Measurements from ENCODE around the gene ADARB2. TPM values are rescaled to one million over a fixed set of nuclear protein-coding genes. Genes with fewer than 3 reads are reported as not detected.
A peak's percentile ranks its signal among the peaks of the same experiment; 100 is the strongest.

The ADARB2 gene
- polyA plus RNA-seq, 3 donors: not detected

DNA sequence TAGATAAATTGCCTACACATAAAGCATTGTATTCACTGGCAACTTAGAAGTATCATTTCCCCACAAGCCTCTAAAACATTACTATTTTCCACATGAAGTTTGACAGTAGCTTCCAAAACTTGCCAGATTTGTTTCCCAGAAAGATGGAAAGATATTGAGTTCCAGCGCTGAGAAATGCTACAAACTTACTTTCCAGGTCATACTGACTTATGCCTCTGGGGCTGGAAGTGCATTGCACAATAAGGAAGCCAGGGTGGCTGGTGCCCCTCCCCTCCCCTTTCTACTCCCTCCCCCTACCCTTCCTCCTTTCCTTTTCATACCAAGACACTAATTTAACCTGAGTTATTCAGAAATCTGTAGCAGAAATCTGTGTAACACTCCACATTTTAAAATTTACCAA, 468.5 kb downstream of the ADARB2 start:
- no peak for DNase-seq
- Histone ChIP-seq H3K79me2 (ENCODE audit: insufficient read depth, low read length) (no peaks in the 10 kb centered on the region), H3K4me3 (replicated peaks in 1 of 3; ENCODE audit: low read depth in 2 of 3, low read length in 3 of 3) (no peak overlapping the region), H3K9me3 (replicated peaks in 1 of 2; ENCODE audit: control insufficient read depth in 1 of 2, insufficient read depth in 1 of 2, low read length in 2 of 2) (no peaks in the 10 kb centered on the region), H4K20me1 (ENCODE audit: insufficient read depth, low read length) (no peaks in the 10 kb centered on the region), H3K27ac (ENCODE audit: low read depth in 1 of 2, low read length in 2 of 2) (no peak overlapping the region), H3K4me2 (replicated peaks; ENCODE audit: extremely low read depth, low read length, poor library complexity, severe bottlenecking) (no peak overlapping the region), H3K4me1 (ENCODE audit: control insufficient read depth in 1 of 2, insufficient read depth in 2 of 2, low read length in 2 of 2) (no peaks in the 10 kb centered on the region), H3K27me3 (ENCODE audit: control insufficient read depth in 2 of 2, insufficient read depth in 2 of 2, low read length in 2 of 2) (no peaks in the 10 kb centered on the region), H3K9ac (ENCODE audit: insufficient read depth, low read length, poor library complexity, severe bottlenecking) (no peak overlapping the region), H2AFZ (ENCODE audit: insufficient read depth, low read depth, low read length, poor library complexity, severe bottlenecking) (no peak overlapping the region), H3K36me3 (replicated peaks in 1 of 2; ENCODE audit: control insufficient read depth in 1 of 2, insufficient read depth in 2 of 2, low read length in 2 of 2) (no peaks in the 10 kb centered on the region)
- Mint-ChIP-seq H3K4me1 (peaks cover 4% of the 10 kb centered on the region), H3K9me3 (no peaks in the 10 kb centered on the region), H3K4me3 (no peak overlapping the region), H3K27me3 (ENCODE audit: low read depth in 3 of 3) (peaks cover 2 to 9% (median 3%) of the 10 kb centered on the region in 3 donors), H3K36me3 (no peaks in the 10 kb centered on the region), H3K27ac (no peak overlapping the region)
- intact Hi-C loops (cut with micrococcal nuclease): no loop called here
- TF ChIP-seq, protein P1, sequence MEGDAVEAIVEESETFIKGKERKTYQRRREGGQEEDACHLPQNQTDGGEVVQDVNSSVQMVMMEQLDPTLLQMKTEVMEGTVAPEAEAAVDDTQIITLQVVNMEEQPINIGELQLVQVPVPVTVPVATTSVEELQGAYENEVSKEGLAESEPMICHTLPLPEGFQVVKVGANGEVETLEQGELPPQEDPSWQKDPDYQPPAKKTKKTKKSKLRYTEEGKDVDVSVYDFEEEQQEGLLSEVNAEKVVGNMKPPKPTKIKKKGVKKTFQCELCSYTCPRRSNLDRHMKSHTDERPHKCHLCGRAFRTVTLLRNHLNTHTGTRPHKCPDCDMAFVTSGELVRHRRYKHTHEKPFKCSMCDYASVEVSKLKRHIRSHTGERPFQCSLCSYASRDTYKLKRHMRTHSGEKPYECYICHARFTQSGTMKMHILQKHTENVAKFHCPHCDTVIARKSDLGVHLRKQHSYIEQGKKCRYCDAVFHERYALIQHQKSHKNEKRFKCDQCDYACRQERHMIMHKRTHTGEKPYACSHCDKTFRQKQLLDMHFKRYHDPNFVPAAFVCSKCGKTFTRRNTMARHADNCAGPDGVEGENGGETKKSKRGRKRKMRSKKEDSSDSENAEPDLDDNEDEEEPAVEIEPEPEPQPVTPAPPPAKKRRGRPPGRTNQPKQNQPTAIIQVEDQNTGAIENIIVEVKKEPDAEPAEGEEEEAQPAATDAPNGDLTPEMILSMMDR (IDR thresholded peaks at IDR 0.05): no peak
- WGBS (ENCODE audit: insufficient coverage): 0% methylated on average over 1 of the region's 1 CpG

DNA sequence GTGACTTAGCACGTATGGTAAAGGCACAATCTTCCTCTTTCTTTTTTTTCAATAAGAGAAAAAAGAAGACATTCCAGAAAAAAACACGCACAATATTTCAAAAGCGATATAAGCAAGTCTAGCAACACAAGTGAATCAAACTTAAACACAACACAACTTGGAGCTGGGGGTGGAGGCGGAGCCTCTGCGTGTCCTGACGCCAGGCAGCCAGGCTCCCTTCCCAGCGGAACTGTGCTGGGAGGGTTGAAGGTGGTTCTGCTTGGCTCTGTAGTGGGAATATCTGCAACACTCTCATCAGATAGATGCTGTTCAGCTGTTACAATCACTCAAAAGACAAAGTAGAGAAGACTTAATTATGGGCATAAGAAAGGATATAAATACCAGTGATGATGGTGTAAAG, 469.8 kb downstream of the ADARB2 start:
- no peaks in the 10 kb centered on the region for H3K36me3 ChIP-seq (replicated peaks in 1 of 2; ENCODE audit: control insufficient read depth in 1 of 2, insufficient read depth in 2 of 2, low read length in 2 of 2)
- H3K27ac Mint-ChIP-seq: peak overlapping the region in 1 of 7 donors; percentile 8
- no peaks in the 10 kb centered on the region for H3K27me3 ChIP-seq (ENCODE audit: control insufficient read depth in 2 of 2, insufficient read depth in 2 of 2, low read length in 2 of 2)
- no peak overlapping the region for H3K9ac ChIP-seq (ENCODE audit: insufficient read depth, low read length, poor library complexity, severe bottlenecking)
- no peaks in the 10 kb centered on the region for H3K9me3 Mint-ChIP-seq
- H3K36me3 Mint-ChIP-seq: no peaks in the 10 kb centered on the region
- TF ChIP-seq, protein P1 (IDR thresholded peaks at IDR 0.05): no peak
- H3K79me2 ChIP-seq (ENCODE audit: insufficient read depth, low read length): no peaks in the 10 kb centered on the region
- intact Hi-C loops (cut with micrococcal nuclease): no loop called here
- H3K4me3 ChIP-seq (replicated peaks in 1 of 3; ENCODE audit: low read depth in 2 of 3, low read length in 3 of 3): no peak overlapping the region
- no peaks in the 10 kb centered on the region for H4K20me1 ChIP-seq (ENCODE audit: insufficient read depth, low read length)
- 100% methylated on average over 1 of the region's 7 CpGs for WGBS (ENCODE audit: insufficient coverage)
- H3K4me3 Mint-ChIP-seq: no peak overlapping the region
- DNase-seq: no peak
- H3K27ac ChIP-seq (ENCODE audit: low read depth in 1 of 2, low read length in 2 of 2): no peak overlapping the region
- H3K4me1 ChIP-seq (ENCODE audit: control insufficient read depth in 1 of 2, insufficient read depth in 2 of 2, low read length in 2 of 2): no peaks in the 10 kb centered on the region
- H3K4me1 Mint-ChIP-seq: peaks cover 4% of the 10 kb centered on the region
- peaks cover 2 to 7% (median 3%) of the 10 kb centered on the region in 3 donors for H3K27me3 Mint-ChIP-seq (ENCODE audit: low read depth in 3 of 3)
- no peaks in the 10 kb centered on the region for H3K9me3 ChIP-seq (replicated peaks in 1 of 2; ENCODE audit: control insufficient read depth in 1 of 2, insufficient read depth in 1 of 2, low read length in 2 of 2)
- H3K4me2 ChIP-seq (replicated peaks; ENCODE audit: extremely low read depth, low read length, poor library complexity, severe bottlenecking): no peak overlapping the region
- H2AFZ ChIP-seq (ENCODE audit: insufficient read depth, low read depth, low read length, poor library complexity, severe bottlenecking): no peak overlapping the region
